Spleen (tissue), 7 donors: ENCODE results near the gene TRPV4.

Source experiments
- CTCF ChIP-seq, 11 experiments: fragments of 200-600 bp in 7 of 11; fragments of 450-650 bp in 4 of 11; sonication (generic) in 4 of 11; IDR thresholded peaks in 8 of 11; conservative IDR thresholded peaks in 3 of 11; 1 replicate in 7 of 11; 2 replicates in 4 of 11; pipeline versions ENCODE4 v1.4.0 to v1.8.0; 2016 to 2021; ENCODE audit warnings: antibody characterized with exemption in 11 of 11, inconsistent platforms in 4 of 11, mild to moderate bottlenecking in 1 of 11
- POLR2A ChIP-seq, 3 donors: fragments of 450-650 bp; IDR thresholded peaks; one replicate each; pipeline ENCODE4 v1.5.1; 2017; ENCODE audit warnings: antibody characterized with exemption in 3 of 3, mild to moderate bottlenecking in 1 of 3
- POLR2AphosphoS5 ChIP-seq, 3 donors: sonication (generic); formaldehyde crosslinking; IDR thresholded peaks; one replicate each; pipeline ENCODE4 v1.5.1; 2017; ENCODE audit warnings: antibody characterized with exemption in 3 of 3
- donor health status: DM: no; HTN: no; CAD: no; lungs with moderate emphysema.
- donor health status: DM: no; HTN: no; CAD: no.
- donor health status: DM: no; HTN: no; CAD: no.

GRCh38 chr12:109767456-109767855 is 65.7 kb downstream of the TRPV4 start:
- no peak for TF ChIP-seq POLR2A (IDR thresholded peaks at IDR 0.05)
- no peak for TF ChIP-seq POLR2AphosphoS5 (IDR thresholded peaks at IDR 0.05)
- no peak for TF ChIP-seq CTCF (IDR thresholded peaks at IDR 0.05 in 8 of 11, conservative IDR thresholded peaks at IDR 0.05 in 3 of 11)
